GM19351 (cell line): Measurements from ENCODE around the gene CHRNB2.

ENCODE experiments used
- ATAC-seq: cut with Tn5 transposase; IDR thresholded peaks from one replicate; pipeline ENCODE4 v1.9.1; 2021; ENCODE audit warnings: mild to moderate bottlenecking, moderate library complexity; ENCODE audit not compliant: unreplicated experiment

CHRNB2 gene

GRCh38 chr1:154608397-154609270 is 41.1 kb downstream of the CHRNB2 start:
- no peak for ATAC-seq

GRCh38 chr1:154609398-154610380 is 42.1 kb downstream of the CHRNB2 start:
- no peak for ATAC-seq

GRCh38 chr1:154611150-154611862 is 43.7 kb downstream of the CHRNB2 start:
- no peak for ATAC-seq

- ATAC-seq, result no peak
These were observed 46.7 kb downstream of the CHRNB2 start for GRCh38 chr1:154614247-154614646.

- ATAC-seq, result no peak
These were observed 47.3 kb downstream of the CHRNB2 start for GRCh38 chr1:154614901-154615300.

GRCh38 chr1:154615411-154615810 is 47.8 kb downstream of the CHRNB2 start:
- ATAC-seq, result no peak

- no peak for ATAC-seq
These were observed 49.2 kb downstream of the CHRNB2 start for GRCh38 chr1:154616659-154617345.

- ATAC-seq, result no peak
These were observed 51.8 kb downstream of the CHRNB2 start for GRCh38 chr1:154619181-154619948.

- ATAC-seq, result no peak
These were observed 53.2 kb downstream of the CHRNB2 start for GRCh38 chr1:154620751-154621150.

- no peak for ATAC-seq
These were observed 54.3 kb downstream of the CHRNB2 start for GRCh38 chr1:154621875-154622274.

GRCh38 chr1:154622503-154623039 is 55.0 kb downstream of the CHRNB2 start:
- no peak for ATAC-seq

GRCh38 chr1:154623358-154623757 is 55.8 kb downstream of the CHRNB2 start:
- ATAC-seq, result no peak

- no peak for ATAC-seq
These were observed 57.4 kb downstream of the CHRNB2 start for GRCh38 chr1:154624746-154625643.

GRCh38 chr1:154626456-154627256 is 59.1 kb downstream of the CHRNB2 start:
- ATAC-seq, result no peak

- ATAC-seq, result no peak
These were observed 59.9 kb downstream of the CHRNB2 start for GRCh38 chr1:154627257-154628120.

GRCh38 chr1:154628121-154628405 is 60.5 kb downstream of the CHRNB2 start:
- ATAC-seq, result no peak
